K562 (cell line): ENCODE measurements around the gene GMPR.

Experiments used
- EP300 ChIP-seq: IDR thresholded peaks from 2 replicates; pipeline ENCODE4 v1.6.1; 2012; ENCODE audit warnings: low read length, improper control_type of control experiment
- GTF2F1 ChIP-seq: IDR thresholded peaks from 2 replicates; pipeline ENCODE4 v1.6.1; 2011; ENCODE audit warnings: low read depth, low read length, improper control_type of control experiment
- POLR2AphosphoS2 ChIP-seq: IDR thresholded peaks from 2 replicates; pipeline ENCODE4 v1.6.1; 2012; ENCODE audit warnings: low read length, improper control_type of control experiment
- RAD21 ChIP-seq, 2 experiments: fragments of 250-450 bp in 1 of 2; fragments of 450-650 bp in 1 of 2; sonication (Bioruptor Pico) in 1 of 2; formaldehyde crosslinking in 1 of 2; IDR thresholded peaks in 1 of 2; conservative IDR thresholded peaks in 1 of 2; 2 replicates each; pipeline versions ENCODE4 v1.4.0 to v1.8.0; 2020 to 2022; ENCODE audit warnings: mild to moderate bottlenecking in 2 of 2, moderate library complexity in 1 of 2
- TEAD1 ChIP-seq, 2 experiments: fragments of 450-650 bp in 1 of 2; sonication (generic) in 1 of 2; formaldehyde crosslinking; IDR thresholded peaks; 2 replicates each; pipeline versions ENCODE4 v1.4.0 to v1.8.0; 2020 to 2022; ENCODE audit warnings: mild to moderate bottlenecking in 2 of 2, missing genetic modification reagents in 1 of 2
- ZNF263 ChIP-seq: sonication (generic); formaldehyde crosslinking; IDR thresholded peaks from 2 replicates; pipeline ENCODE4 v1.8.0; 2022; ENCODE audit warnings: mild to moderate bottlenecking, missing genetic modification reagents, borderline replicate concordance
- TF ChIP-seq, protein P1 (sequence below): fragments of 250-450 bp; sonication (Bioruptor Pico); IDR thresholded peaks from 2 replicates; pipeline ENCODE4 v1.4.0; 2020; ENCODE audit warnings: mild to moderate bottlenecking, moderate library complexity

- no peak for TF ChIP-seq POLR2AphosphoS2
- no peak for TF ChIP-seq TEAD1 (CRISPR knock-in tag; IDR thresholded peaks at IDR 0.05)
- no peak for TF ChIP-seq GTF2F1
- no peak for TF ChIP-seq ZNF263 (CRISPR knock-in tag)
- no peak for TF ChIP-seq EP300
- no peak for TF ChIP-seq RAD21 (CRISPR knock-in tag; conservative IDR thresholded peaks at IDR 0.05 in 1 of 2, IDR thresholded peaks at IDR 0.05 in 1 of 2)
- TF ChIP-seq, protein P1, sequence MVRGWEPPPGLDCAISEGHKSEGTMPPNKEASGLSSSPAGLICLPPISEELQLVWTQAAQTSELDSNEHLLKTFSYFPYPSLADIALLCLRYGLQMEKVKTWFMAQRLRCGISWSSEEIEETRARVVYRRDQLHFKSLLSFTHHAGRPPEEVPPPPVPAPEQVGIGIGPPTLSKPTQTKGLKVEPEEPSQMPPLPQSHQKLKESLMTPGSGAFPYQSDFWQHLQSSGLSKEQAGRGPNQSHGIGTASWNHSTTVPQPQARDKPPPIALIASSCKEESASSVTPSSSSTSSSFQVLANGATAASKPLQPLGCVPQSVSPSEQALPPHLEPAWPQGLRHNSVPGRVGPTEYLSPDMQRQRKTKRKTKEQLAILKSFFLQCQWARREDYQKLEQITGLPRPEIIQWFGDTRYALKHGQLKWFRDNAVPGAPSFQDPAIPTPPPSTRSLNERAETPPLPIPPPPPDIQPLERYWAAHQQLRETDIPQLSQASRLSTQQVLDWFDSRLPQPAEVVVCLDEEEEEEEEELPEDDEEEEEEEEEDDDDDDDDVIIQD (CRISPR knock-in tag): no peak
These were observed 11.3 kb upstream of the GMPR start for GRCh38 chr6:16227048-16227562.
